Stimulated activated naive CD8-positive, alpha-beta T cell treated with anti-CD3 and anti-CD28 coated beads, Interleukin-15, Interleukin-2, amounts not matched to agents 100 U/mL and 50 U/mL, for 24 hours (primary cell): ENCODE measurements around the gene PFKL.

Source experiments
- ATAC-seq: fragments of 150-1000 bp; cut with Tn5 transposase; one replicate; pipeline ENCODE4 v1.10.0; 2021
- DNase-seq: peaks from one replicate; pipeline ENCODE4 v3.0.0; 2021

Gene PFKL

DNA sequence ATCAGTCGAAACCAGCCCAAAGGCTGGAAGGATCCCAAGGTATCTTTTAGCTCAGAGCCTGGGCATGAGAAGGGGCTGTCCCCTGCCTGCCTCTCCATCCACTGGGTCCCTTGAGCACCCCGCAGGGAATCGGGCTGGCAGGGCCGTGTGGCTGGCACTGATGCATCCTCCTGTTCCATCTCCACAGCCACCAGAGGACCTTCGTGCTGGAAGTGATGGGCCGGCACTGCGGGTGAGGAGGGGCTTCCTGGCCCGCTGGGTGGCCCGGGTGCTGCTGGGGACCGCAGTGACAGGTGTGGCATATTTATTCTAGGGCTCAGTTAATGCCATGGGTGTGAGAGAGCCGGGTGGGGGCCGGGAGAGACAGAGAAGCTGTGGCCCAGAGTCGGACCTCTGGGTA is 13.6 kb downstream of the PFKL start:
- ATAC-seq (no peak), DNase-seq (no peak)

DNA sequence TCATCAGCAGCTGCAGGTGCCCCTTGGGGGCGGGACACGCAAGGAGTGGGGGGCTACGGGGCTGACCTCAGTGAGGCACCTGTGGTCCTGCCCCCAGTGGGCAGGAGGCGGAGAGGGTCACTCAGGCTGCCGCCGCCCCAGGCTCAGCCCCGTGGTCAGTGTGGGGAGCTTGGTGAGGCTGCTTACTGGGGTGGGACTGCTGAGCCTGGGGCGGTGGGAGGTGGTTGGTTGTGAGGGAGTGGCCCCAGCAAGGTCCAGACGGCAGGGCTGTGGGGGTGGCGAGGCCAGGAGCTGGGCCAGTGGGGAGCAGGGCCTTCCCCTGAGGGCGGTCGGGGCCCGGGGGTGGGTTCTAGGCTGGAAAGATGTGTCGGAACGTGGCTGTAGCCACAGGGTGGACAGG is 14.3 kb downstream of the PFKL start:
- ATAC-seq (no peak), DNase-seq (no peak)

DNA sequence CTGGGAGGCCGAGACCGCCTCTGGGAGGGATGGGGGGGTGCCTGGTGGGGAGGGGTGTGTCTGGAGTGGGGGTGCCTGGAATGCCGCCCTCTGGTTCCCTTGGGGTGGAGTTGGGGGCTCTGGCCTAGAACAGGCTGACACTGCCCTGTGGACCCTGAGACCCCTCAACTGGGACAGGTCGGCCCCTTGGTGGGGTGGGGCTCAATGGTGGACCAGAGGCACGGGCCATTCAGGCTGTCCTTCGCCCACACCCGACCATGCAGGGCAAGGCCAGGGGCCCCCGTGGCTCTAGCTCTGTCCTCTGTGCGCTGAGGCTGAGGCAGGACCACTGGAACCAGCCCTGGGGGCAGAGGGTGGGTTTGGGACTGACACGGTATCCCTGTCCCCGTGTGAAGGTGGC is 14.7 kb downstream of the PFKL start:
- DNase-seq (no peak), ATAC-seq (no peak)

DNA sequence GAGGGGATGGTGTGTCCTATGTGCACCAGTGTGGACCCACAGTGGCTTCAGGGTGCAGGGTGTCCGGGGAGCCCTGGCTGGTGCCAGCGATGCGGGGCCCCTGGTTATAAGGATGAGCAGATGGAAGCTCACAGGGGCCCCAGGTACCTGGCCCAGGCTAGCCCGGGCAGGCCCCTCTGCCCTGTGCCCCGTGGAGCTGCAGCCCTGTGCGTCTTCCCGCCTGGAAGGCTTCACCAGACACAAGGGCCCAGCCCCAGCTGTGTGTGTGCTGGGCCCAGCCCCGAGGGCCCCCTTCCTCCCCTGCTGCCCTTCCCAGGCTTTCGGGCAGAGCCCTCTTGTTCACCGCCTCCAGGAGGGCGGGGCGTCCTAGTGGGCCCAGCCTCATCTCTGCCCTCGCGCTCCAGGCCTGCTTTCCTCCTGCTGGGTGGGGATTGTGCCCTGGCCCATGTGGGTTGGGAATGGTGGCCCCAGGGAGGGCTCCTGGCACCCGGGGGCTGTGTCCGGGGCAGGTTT is 15.9 kb downstream of the PFKL start:
- DNase-seq (no peak), ATAC-seq (no peak)

DNA sequence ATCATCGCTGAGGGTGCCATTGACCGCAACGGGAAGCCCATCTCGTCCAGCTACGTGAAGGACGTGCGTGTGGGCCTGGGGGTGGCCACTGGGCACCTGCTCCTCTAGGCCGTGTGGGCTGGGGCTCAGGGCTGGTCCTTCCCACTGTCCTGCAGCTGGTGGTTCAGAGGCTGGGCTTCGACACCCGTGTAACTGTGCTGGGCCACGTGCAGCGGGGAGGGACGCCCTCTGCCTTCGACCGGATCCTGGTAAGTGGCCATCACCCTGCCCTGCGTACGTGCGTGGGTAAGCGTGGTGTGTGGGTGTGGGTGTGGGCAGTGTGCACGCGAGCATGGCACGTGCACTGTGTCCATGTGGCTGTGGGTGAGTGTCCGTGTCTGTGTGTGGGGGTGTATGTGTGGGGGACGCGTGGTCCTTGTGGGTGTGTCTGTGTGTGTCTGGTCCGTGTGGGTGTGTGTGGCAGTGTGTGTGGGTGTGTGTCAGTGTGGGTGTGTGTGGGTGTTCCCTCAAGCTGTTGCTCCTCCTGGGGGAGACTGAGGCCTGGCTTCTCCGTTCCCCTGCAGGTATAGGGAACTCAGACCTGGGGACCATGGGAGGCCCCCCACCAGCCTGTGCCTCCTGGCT is 16.5 kb downstream of the PFKL start:
- DNase-seq (no peak), ATAC-seq (no peak)

DNA sequence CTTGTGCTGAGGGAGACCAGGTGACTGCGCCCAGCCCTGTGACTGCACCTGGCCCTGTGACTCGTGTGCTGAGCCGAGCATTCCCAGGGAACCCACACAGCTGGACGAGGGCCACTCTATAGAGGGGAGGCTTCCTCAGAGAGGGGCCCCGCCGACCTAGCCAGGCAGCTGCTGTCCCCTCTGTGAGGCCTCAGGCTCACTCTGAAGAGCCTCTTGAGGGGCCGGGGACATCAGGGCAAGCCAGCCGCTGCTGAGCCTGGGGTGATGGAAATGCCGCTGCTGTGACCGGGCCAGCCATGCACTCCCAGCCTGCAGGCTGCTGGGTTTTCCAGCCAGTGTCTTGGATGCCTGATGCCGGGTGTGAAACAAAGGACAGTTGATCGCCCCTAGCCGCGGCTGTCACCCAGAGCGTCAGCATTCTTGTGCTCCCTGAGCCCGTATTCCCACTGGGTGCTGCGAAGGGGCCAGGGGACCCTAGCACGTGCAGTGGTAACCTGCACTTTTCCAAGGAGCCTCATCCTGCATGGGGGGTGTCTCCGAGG is 17.5 kb downstream of the PFKL start:
- no peak for DNase-seq
- ATAC-seq: no peak

DNA sequence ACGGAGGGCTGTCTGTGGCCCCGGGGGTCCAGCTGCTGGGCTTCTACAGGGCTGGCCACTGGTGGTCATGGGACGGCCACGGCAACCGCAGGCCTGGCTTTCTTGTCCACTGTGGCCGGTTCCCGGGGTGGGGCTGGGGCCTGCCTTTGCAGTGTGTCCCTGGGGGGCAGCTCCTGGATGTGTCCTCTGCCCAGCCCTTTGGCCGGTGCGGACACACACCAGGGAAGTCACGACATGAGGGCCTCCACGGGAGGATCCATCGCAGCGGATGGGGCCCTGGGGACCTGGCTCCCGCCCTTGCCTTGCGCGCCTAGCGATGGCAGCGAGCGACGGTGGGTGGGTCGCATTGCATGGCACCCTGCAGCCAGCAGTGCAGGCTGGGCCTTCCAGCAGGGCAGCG is 18.0 kb downstream of the PFKL start:
- ATAC-seq: no peak

DNA sequence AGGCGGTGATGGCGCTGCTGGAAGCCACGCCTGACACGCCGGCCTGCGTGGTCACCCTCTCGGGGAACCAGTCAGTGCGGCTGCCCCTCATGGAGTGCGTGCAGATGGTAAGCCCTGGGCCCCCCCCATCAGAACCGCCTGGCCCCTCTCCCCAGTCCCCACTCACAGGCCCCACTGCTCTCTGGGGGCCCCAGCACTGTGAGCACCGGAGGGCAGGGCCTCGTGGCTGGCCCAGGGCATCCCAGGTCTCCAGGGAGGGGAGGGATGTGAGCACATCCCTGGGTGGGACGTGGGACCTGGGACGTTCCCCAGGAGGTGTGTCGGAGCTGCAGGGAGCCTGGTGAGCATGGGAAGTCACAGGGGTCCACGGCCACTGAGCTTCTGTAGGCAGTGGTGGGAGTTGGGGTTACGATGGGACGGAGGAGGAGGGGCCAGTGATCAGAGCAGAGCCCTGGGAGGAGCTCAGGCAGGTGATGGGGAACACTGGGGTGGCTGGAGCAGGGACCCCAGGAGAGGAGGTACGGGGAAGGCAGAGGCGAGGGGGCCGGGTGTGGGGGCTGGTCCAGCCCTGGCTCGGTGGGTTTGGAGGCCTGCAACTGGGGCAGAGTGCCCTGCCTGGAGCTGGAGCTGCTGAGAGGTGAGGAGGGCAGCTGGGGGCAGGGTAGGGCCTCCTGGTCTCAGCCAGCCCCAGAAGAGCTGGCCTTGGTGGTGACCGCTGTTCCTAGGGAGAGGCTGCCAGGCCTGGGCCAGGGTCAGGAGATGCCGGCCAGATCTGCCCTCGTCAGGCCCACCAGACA is 18.8 kb downstream of the PFKL start:
- DNase-seq (no peak), ATAC-seq (no peak)

More for the DNA sequence above, 18.0 kb downstream of the PFKL start:
- no peak for DNase-seq

DNA sequence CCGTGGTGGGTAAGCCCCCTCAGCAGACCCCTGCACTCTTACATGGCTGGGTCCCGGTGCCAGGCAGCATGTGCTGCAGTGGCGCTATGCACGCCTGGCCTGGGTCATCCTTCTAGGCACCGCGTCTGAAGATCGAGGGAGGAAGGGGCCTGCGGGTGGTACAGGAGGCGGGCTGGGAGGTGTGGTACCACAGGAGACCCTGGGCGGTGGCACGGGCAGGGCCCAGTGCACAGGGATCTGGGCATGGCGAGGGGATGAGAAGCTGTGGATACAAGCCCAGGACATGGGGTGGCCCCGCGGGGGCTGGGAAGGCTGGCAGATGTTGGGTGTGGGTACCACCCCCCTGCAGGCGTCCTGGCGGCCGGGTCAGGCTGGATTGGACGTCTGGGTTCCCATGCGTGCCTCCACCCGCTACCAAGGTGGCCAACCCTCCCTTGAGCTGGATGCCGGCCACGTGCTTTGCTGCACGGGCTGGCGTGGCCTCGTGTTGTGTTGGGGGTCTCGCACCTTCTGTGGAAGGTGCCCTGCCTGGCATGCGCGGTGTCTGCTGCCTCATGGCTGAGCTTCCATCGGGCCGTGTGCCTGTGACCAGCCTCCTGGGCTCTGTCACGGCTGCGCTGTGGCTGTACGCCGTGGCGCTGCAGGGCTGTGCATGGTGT is 19.7 kb downstream of the PFKL start:
- ATAC-seq (no peak), DNase-seq (no peak)

DNA sequence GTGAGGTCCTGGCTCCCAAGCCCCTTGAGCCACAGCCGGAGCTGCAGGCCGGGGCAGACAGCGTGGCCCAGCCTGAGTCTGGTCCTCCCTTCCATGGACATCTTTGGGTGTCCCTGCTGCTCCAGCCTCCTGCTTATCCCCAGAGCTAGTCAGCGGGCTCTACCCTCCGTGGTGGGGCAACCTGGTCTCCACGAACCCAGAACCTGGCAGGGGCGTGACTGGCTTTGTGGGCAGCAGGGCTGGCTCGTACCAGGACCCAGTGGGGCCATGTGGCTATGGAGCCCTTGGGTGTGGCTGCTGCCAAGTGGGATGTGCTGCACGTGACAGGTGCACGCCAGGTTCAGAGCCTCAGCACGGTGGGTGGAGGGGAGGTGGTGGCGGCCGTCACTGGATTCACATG is 21.0 kb downstream of the PFKL start:
- DNase-seq (no peak), ATAC-seq (no peak)

DNA sequence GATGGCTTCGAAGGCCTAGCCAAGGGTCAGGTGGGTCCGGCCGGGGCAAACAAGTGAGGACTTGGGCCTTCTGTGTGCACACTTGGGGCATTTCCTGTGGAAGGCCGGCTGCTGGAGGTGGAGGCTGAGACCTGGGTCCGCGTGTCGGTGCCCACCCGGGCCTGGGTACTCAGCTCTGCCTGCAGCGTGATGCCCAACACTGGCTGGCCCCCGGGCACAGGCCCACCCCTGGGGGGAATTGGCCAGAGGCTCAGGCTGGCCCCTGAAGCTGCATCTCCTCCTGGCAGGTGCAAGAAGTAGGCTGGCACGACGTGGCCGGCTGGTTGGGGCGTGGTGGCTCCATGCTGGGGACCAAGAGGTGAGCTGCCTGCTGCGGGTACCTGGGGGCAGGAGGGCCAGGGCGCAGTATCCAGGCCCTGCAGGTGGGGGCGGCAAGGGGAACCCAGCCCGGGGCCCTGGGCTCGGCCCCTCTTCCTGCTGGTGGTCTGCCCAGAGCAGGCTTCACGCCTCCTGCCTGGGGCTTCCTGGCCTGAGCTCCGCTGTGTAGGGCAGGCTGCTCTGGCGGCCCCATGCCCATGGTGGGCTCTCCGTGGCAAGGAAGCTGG is 22.1 kb downstream of the PFKL start:
- ATAC-seq (no peak), DNase-seq (no peak)

DNA sequence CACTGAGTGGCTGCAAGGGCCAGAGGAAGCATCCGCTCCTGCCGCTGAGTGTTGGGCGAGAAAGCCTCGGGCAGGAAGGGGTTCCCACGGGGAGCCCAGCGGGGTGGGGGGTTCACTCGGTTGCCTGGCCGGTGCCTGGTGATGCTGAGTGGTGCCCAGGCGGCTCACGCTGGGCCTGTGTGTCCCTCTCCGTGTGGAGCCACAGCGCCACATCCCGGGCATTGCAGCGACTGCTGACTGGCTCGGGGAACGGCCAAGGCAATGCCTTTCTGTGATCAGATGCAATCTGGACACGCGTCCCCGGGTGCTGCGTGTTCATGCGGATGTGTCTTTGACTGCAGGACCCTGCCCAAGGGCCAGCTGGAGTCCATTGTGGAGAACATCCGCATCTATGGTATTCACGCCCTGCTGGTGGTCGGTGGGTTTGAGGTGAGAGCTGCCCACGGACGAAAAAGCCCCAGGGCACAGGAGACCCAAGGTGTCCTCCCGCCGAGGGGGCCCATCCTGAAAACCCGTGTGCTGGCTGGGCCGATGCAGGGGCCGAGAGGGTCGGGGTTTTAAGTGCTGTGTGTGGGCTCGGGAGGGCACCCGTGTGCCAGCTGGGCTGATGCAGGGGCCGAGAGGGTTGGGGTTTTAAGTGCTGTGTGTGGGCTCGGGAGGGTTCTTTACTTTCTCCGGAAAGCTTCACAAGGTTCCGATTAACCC is 22.9 kb downstream of the PFKL start:
- no peak for DNase-seq
- ATAC-seq: no peak

DNA sequence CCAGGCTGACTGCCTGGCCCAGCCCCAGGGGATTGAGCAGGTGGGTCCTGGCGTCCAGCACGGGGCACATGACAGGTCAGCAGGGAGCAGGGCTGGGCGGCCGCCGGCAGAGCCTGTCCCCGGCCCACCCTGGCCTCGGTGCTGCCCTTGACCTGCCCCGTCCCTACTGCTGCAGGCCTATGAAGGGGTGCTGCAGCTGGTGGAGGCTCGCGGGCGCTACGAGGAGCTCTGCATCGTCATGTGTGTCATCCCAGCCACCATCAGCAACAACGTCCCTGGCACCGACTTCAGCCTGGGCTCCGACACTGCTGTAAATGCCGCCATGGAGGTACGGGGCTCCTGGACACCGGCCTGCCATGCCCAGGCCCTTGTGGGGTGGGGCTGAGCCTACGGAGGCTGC is 23.7 kb downstream of the PFKL start:
- DNase-seq: no peak
- no peak for ATAC-seq

DNA sequence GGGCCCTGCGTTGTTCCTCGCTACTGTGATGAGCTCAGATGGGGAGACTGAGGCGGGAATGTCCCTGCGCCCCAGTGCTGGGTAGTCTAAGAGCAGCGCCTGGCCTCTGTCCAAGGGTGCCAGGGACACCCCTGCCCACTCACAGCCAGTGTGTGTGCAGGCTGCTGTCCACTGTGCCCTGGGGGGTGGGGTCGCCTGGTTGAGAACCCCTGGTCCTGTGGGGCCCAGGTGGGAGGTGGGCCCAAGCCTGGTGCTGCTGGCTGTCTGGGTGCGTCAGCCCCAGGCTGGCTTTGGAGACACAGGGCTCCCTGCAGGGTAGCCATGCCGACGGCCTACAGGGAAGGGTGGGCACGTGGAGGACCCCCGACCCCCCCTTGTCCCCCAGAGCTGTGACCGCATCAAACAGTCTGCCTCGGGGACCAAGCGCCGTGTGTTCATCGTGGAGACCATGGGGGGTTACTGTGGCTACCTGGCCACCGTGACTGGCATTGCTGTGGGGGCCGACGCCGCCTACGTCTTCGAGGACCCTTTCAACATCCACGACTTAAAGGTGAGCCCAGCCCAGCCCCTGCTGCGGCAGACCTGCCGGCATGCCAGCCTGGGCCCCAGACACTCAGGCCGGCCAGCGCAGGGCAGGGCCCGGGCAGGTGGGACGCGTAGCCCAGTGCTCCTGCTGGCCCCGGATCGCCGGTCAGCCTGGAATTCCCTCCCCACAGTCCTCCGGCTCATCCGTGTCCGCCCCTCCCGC is 24.4 kb downstream of the PFKL start:
- DNase-seq (no peak), ATAC-seq (no peak)

DNA sequence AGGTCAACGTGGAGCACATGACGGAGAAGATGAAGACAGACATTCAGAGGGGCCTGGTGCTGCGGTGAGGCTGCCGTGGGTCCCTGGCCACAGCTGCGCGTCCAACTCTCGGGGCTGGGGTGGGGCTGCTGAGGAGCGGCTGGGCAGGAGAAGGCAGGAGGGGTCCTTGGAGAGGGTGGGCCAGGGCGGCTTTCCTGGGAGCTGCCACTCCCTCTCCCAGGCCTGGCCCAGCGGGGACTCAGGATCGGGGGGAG is 24.9 kb downstream of the PFKL start:
- ATAC-seq (no peak), DNase-seq (no peak)

DNA sequence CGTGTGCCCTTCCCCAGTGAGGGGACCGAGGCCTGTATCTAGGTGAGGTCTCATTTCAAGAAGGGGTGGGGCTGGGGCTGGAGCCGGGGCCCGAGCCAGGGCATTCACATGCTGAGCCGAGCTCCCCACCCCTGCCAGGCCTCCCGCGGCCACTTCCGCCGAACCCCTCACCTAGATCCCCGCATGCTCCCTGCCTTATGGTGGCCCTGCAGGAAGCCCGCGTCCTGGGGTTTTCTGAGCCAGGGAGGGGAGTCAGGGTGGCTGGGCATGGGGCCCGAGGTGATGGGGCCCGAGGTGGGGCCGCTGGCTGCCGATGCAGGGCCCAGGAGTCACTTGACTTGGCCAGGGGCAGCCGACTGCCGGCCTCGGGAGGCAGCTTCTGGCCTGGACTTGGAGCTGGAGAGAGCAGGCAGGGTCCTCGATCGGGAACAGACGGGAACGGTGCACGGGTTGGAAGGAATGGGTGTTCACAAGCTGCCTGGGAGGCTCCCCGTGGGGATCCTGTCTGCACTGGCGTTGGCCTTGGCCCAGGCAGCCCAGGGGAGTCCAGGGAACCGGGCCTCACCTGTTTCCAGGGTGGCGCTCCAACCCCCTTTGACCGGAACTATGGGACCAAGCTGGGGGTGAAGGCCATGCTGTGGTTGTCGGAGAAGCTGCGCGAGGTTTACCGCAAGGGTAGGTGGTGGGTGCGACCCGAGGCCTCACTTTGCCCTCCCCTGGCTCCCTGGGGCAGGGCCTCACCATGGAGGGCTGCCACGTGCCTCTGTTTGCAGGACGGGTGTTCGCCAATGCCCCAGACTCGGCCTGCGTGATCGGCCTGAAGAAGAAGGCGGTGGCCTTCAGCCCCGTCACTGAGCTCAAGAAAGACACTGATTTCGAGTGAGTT is 25.8 kb downstream of the PFKL start:
- ATAC-seq (no peak), DNase-seq (no peak)

DNA sequence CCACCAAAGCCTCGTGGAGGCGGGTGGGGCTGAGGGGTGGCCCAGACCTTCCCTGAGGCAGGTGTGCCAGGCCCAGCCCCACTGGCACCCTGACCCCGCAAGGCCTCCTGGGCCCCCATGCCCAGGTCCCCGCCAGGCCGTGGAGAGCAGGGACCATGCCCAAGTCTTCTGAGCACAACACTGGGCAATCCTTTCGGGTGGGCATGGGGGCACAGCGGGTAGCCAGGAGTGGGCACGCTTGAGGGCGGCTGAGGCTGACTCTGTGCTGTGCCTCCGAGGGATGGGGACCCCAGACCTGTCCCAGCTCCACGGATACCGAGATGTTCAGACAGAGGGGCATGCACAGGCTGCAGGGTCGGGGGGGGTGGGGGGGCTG is 26.4 kb downstream of the PFKL start:
- ATAC-seq: no peak
- no peak for DNase-seq

DNA sequence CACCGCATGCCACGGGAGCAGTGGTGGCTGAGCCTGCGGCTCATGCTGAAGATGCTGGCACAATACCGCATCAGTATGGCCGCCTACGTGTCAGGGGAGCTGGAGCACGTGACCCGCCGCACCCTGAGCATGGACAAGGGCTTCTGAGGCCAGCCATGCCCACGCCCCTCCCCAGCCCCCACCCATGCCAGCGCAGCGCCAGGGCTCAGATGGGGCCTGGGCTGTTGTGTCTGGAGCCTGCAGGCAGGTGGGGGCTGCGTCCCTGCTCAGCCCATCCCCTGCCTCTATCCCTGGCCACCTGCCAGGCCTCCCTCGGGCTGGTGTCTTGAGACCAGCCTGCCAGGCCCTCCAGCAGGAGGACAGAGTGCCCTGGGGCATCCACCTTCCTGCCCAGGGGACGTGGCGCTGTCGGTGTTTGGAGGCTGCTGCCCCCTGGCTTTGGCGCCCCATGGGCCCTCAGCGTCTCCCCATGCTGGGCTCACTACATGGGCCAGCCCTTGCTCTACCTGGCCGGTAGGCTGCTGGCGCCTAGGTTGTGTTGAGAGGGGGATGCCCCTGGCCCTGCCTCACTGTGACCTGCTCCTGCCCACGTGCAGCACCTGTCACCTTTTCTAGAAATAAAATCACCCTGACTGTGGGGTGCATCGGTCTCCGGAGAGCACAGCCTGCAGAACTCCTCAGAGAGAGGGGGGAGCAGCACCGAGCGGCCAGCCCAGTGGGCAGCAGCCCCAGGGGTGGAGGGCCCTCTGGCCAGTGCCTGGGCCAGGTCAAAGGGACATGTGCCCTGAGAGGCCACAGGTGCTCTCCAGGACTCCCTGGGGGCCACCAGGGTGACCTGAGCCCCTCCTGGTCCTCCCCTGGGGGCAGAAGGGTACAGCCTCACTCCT is 27.1 kb downstream of the PFKL start:
- DNase-seq (no peak), ATAC-seq (no peak)

DNA sequence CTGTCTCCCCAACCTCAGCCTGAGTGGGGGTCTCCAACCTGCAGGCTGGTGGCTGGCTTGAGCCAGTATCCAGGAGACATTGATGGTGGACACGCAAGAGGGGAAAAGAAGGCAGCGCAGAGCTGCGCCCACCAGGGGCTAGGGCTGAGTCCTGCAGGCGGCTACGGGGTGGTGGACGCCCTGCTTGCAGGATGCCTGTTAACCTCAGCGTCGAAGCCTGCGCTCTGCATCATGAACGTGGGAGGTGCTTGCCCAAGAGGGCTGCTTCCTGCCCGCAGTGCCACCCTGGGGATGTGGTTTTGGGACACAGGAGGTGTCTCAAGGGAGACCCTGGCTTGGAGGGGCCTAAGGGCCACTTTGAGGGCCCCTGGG is 27.7 kb downstream of the PFKL start:
- no peak for ATAC-seq
- no peak for DNase-seq
